Measurements from ENCODE around the gene PNPLA5.
"Not testable (repeated sequence)": the region's sequence is repeated elsewhere in the genome, so short reads cannot be mapped to it uniquely, and the experiment has no call there.

PNPLA5 gene

GRCh38 chr22:43869799-43870198 lies 22.0 kb downstream of the PNPLA5 start:
- DNase-seq (ENCODE audit: low read depth) = no peak
- TF ChIP-seq, protein P1, sequence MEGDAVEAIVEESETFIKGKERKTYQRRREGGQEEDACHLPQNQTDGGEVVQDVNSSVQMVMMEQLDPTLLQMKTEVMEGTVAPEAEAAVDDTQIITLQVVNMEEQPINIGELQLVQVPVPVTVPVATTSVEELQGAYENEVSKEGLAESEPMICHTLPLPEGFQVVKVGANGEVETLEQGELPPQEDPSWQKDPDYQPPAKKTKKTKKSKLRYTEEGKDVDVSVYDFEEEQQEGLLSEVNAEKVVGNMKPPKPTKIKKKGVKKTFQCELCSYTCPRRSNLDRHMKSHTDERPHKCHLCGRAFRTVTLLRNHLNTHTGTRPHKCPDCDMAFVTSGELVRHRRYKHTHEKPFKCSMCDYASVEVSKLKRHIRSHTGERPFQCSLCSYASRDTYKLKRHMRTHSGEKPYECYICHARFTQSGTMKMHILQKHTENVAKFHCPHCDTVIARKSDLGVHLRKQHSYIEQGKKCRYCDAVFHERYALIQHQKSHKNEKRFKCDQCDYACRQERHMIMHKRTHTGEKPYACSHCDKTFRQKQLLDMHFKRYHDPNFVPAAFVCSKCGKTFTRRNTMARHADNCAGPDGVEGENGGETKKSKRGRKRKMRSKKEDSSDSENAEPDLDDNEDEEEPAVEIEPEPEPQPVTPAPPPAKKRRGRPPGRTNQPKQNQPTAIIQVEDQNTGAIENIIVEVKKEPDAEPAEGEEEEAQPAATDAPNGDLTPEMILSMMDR (conservative IDR thresholded peaks at IDR 0.05; ENCODE audit: low read length) = no peak
- H3K4me3 ChIP-seq (ENCODE audit: low read length) = no peak overlapping the region

- DNase-seq (ENCODE audit: low read depth) = not testable (repeated sequence)
Observed at GRCh38 chr22:43869001-43869400, 22.8 kb downstream of the PNPLA5 start.

GRCh38 chr22:43867839-43868635 lies 23.8 kb downstream of the PNPLA5 start:
- TF ChIP-seq, protein P1 (conservative IDR thresholded peaks at IDR 0.05; ENCODE audit: low read length) = no peak
- H3K4me3 ChIP-seq (ENCODE audit: low read length) = no peak overlapping the region
- DNase-seq (ENCODE audit: low read depth) = peak; percentile 50

More at GRCh38 chr22:43869001-43869400, 22.8 kb downstream of the PNPLA5 start:
- not testable (repeated sequence) for H3K4me3 ChIP-seq (ENCODE audit: low read length)

- DNase-seq (ENCODE audit: low read depth) = no peak
- H3K4me3 ChIP-seq (ENCODE audit: low read length) = no peak overlapping the region
- TF ChIP-seq, protein P1 (conservative IDR thresholded peaks at IDR 0.05; ENCODE audit: low read length) = no peak
Observed at GRCh38 chr22:43862882-43863202, 29.0 kb downstream of the PNPLA5 start.

DNA sequence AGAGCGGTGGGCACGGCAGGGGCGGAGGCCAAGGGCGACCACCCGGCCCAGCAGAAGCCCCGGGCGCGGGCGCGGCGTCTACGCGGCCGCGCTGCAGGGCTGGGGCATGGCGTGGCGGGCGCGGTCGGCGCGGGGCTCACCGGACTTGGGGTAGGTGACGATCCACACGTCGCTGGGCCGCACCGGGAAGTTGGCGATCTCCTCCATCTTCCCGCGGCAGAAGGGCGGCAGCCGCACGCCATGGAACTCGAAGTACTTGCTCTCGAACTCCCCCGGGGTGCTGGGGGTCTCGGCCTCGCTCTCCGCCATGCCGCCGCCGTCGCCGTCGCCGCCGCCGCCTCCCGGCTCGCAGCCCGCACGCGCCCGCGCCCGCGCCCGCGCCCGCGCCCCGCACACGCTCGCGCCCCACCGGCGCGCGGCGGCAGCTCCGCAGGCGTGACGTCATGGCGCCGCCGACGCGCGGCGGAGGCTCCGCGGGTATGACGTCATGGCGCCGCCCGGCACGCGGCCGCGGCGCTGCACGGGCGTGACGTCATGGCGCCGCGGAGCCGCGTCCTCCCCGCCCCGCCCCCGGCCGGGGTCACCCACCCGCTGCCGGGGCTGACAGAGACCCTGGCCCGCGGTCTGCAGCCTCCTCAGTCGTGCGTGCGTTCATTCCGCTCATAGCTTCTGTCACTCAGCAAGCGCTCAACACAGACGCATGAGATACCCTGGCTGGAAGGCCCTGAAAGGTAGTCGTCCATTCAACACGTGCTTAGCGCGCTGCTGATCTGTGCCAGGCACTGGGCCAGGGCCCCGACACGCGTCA lies 29.5 kb downstream of the PNPLA5 start, which contains the start of gene SULT4A1:
TSS of gene SULT4A1 (minus strand) at position 440 of the 808 bp plus-strand sequence. CDS start at position 309, 131 bp downstream.
- DNase-seq (ENCODE audit: low read depth) = no peak
- H3K4me3 ChIP-seq (ENCODE audit: low read length) = peak within 1 kb of the TSS; percentile 31; the same call in 1 of the 2 replicates

GRCh38 chr22:43861529-43861928 lies 30.3 kb downstream of the PNPLA5 start:
- TF ChIP-seq, protein P1 (conservative IDR thresholded peaks at IDR 0.05; ENCODE audit: low read length) = no peak
- no peak for DNase-seq (ENCODE audit: low read depth)
- no peak overlapping the region; the same call in 1 of the 2 replicates for H3K4me3 ChIP-seq (ENCODE audit: low read length)

More for the DNA sequence above, 29.5 kb downstream of the PNPLA5 start, which contains the start of gene SULT4A1:
- TF ChIP-seq, protein P1 (conservative IDR thresholded peaks at IDR 0.05; ENCODE audit: low read length) = no peak

DNA sequence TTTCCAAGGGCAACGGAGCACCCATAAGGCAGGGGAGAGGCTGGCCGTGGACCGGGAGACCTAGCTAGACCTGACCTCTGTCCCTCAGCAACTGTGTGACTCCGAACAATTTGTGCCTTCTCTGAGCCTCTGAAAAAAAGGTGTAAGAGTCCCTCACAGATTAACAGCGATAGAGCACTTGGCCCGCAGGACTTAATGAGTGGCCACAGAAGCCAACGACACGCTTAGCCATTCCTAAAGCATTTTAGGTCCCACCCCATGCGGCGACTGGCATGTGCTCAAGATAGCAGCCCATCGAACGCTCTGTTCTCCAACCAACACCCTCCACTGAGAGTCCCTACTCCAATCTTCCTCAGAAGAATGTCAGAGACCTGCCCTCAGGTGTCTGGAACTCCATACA lies 31.0 kb downstream of the PNPLA5 start:
- TF ChIP-seq, protein P1 (conservative IDR thresholded peaks at IDR 0.05; ENCODE audit: low read length) = no peak
- H3K4me3 ChIP-seq (ENCODE audit: low read length) = no peak overlapping the region

More for the DNA sequence above, 31.0 kb downstream of the PNPLA5 start:
- DNase-seq (ENCODE audit: low read depth) = no peak
